Cardiac muscle cell (in vitro differentiated cells and primary cell): ENCODE results near the gene SGPL1. TPM values are rescaled to one million over a fixed set of nuclear protein-coding genes. Genes with fewer than 3 reads are reported as not detected.
A peak's percentile ranks its signal among the peaks of the same experiment; 100 is the strongest.

Source experiments
- DNase-seq, 2 donors: peaks; one replicate each; pipeline versions ENCODE4 v3.0.0 to v3.0.0-alpha.2; 2010 to 2017; ENCODE audit warnings: low read depth in 1 of 2, low spot score in 1 of 2
- H3K27ac ChIP-seq: fragments of 200-600 bp; sonication (generic); 2 replicates; pipeline ENCODE4 v1.5.1; 2016
- H3K27me3 ChIP-seq: fragments of 200-600 bp; sonication (generic); 2 replicates; pipeline ENCODE4 v1.6.0; 2016; ENCODE audit warnings: control low read depth
- H3K36me3 ChIP-seq: fragments of 200-600 bp; sonication (generic); 2 replicates; pipeline ENCODE4 v1.5.1; 2016; ENCODE audit warnings: control low read depth
- H3K4me1 ChIP-seq: fragments of 200-600 bp; sonication (generic); 2 replicates; pipeline ENCODE4 v1.8.1; 2017; ENCODE audit warnings: low read depth, mild to moderate bottlenecking, mixed run types
- H3K4me3 ChIP-seq: fragments of 200-600 bp; sonication (generic); 2 replicates; pipeline ENCODE4 v1.5.1; 2016; ENCODE audit warnings: mild to moderate bottlenecking
- H3K9me3 ChIP-seq: fragments of 200-600 bp; sonication (generic); 2 replicates; pipeline ENCODE4 v1.5.1; 2017; ENCODE audit warnings: low read depth, mild to moderate bottlenecking, control low read depth
- polyA plus RNA-seq: library from polyadenylated mRNA; unstranded; fragments of >200 nt; fragmentation: Nextera tagmentation; extraction: Ambion mirVana; gene quantifications from 2 replicates; pipeline ENCODE4 v1.2.1, GENCODE V29; 2016
- total RNA-seq: library from RNA; depleted of rRNA; stranded (reverse); fragments of >200 nt; gene quantifications from 2 replicates; pipeline ENCODE4 v1.2.3, GENCODE V29; 2016
- TF ChIP-seq, protein P1 (sequence below): IDR thresholded peaks from 2 replicates; pipeline ENCODE4 v1.5.1; 2012; ENCODE audit warnings: low read depth, mild to moderate bottlenecking, low read length

SGPL1 gene
- total and polyA plus RNA-seq, 2 experiments from 2014 or later, result 32.3 to 51.9 TPM

DNA sequence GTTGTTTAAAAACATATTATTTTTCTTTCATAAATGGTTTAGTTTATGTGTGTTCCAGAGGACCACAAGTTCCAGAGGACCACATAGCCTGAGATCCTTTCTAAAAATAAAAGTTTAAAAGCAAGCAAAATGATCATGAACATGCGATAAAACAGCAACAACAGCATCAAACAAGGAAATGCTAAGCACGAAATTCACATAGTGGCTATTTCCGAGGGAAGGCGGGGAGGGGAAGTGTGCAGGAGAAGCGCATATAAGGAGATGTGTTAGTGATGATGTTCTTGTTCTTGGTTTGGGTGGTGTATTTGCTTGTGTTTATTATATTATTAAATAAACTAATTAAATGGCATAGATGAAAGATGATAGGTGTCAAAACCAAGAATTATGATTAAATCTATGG, 31.7 kb upstream of the SGPL1 start:
- Histone ChIP-seq H3K27ac (no peak overlapping the region), H3K9me3 (no peaks in the 10 kb centered on the region), H3K4me1 (peaks cover 3% of the 10 kb centered on the region), H3K36me3 (no peaks in the 10 kb centered on the region), H3K4me3 (no peak overlapping the region), H3K27me3 (no peaks in the 10 kb centered on the region)
- no peak for DNase-seq
- TF ChIP-seq, protein P1, sequence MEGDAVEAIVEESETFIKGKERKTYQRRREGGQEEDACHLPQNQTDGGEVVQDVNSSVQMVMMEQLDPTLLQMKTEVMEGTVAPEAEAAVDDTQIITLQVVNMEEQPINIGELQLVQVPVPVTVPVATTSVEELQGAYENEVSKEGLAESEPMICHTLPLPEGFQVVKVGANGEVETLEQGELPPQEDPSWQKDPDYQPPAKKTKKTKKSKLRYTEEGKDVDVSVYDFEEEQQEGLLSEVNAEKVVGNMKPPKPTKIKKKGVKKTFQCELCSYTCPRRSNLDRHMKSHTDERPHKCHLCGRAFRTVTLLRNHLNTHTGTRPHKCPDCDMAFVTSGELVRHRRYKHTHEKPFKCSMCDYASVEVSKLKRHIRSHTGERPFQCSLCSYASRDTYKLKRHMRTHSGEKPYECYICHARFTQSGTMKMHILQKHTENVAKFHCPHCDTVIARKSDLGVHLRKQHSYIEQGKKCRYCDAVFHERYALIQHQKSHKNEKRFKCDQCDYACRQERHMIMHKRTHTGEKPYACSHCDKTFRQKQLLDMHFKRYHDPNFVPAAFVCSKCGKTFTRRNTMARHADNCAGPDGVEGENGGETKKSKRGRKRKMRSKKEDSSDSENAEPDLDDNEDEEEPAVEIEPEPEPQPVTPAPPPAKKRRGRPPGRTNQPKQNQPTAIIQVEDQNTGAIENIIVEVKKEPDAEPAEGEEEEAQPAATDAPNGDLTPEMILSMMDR, result no peak

DNA sequence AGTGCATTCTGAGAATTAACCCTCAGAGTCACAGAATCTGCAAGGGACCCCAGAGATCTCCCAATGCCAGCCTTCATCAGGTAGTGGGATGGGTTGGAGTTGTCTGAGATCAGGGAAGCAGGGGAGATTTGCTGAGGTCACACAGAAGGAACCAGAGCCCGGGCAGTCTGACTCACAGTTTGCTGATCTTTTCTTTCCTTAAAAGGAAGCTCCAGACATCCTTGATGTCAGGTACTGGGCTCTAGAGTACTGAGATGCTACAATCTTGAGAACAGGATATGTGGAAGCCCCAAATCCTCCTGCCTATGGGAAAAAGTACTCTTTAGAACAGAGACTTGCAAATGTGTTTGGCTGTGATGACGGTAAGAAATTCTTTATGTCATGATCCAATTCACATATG, 31.3 kb upstream of the SGPL1 start:
- H3K27me3 ChIP-seq, result no peaks in the 10 kb centered on the region
- TF ChIP-seq, protein P1, result no peak
- H3K27ac ChIP-seq, result no peak overlapping the region
- no peaks in the 10 kb centered on the region for H3K9me3 ChIP-seq
- peaks cover 3% of the 10 kb centered on the region for H3K4me1 ChIP-seq
- DNase-seq, result peak in 1 of 2 donors; percentile 9
- no peaks in the 10 kb centered on the region for H3K36me3 ChIP-seq
- no peak overlapping the region for H3K4me3 ChIP-seq

DNA sequence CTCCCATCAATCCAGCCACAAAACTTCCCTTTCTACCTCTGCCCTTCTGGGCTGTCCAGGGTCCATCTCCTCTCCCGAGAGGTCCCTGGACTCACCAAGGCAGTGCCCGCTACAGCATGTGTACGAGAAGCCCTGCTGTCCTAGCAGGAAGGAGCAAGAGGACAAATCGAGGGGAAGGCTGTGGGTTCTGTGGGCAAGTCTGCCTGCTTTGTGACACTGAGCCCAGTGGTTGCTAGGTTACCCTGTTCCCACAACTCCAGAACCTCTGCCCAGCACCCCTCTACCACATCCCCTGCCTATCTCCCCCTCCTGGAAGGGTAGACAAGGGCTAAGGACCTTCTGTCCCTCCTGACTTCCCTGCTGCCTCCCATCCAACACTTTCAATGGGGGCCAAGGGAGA, 30.6 kb upstream of the SGPL1 start, which contains the start of gene TBATA:
Gene TBATA (minus strand): TSS at position 188 of the 400 bp plus-strand sequence. CDS start 1,998 bp downstream, outside the sequence.
- Histone ChIP-seq H3K27ac (no peak within 1 kb of the TSS), H3K9me3 (no peaks in the 10 kb centered on the region), H3K36me3 (no peaks in the 10 kb centered on the region), H3K4me1 (peaks cover 3% of the 10 kb centered on the region), H3K27me3 (no peaks in the 10 kb centered on the region), H3K4me3 (no peak within 1 kb of the TSS)
- TF ChIP-seq, protein P1, result no peak
- DNase-seq, result no peak

DNA sequence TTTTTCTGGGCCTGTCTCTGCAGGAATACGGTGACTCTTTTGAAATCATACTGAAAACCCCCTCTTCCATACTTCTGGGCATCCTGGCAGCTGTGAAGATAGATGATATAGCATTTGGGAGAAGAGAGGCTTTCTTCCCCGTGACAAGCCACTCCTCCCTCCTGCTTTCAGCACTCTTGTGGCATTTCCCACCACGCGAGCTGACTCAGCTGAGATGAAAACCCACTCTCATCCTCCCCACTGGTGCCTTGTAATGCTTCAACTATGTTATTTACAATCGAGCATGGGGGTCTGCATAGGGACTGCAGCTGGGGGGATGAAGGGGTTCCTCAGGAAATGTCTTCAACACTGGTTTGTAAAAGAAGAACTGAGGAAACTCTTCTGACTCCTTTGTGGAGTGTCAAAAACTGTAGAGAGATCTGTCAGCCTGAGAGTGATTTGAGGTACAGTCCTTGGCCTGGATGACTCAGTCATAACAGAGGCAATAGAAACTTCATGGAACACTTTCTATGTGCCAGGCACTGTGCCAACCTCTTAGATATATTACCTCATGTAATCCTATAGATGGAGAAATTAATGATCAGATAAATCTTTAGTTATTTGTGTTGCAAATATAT, 28.8 kb upstream of the SGPL1 start:
- Histone ChIP-seq H3K27me3 (no peaks in the 10 kb centered on the region), H3K36me3 (no peaks in the 10 kb centered on the region), H3K4me1 (no peaks in the 10 kb centered on the region), H3K27ac (no peak overlapping the region), H3K9me3 (no peaks in the 10 kb centered on the region), H3K4me3 (no peak overlapping the region)
- TF ChIP-seq, protein P1, result no peak
- DNase-seq, result peak in 1 of 2 donors; percentile 69

DNA sequence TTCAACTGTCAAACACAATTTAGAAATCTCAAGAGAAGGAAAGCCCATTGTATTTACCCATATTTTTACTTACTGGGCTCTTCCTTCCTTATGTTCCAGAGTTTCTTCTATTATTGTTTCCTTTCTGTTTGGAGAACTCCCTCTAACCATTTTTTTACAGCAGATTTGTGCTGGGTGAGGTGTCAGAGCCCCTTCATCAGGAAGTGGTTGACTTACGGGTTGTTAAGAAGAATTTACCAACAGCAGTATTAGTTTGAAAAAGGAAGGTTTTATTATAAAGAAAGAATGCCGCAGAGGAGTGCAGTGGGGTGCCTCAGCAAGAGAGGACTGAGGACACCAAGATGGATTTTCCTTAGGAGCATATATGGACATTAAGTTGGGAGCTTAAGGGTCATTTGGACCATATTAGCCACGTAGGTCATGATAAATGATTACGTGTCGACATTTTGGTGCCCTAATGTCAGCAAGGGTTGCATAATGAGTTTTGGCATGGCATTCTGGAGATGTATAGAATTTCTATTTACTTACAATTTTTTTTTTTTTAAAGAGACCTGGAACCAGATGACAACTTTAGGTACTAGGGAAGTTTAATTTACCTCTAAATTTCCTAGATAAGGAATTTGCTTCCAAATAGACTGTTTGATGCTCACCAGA, 24.2 kb upstream of the SGPL1 start:
- no peaks in the 10 kb centered on the region for H3K36me3 ChIP-seq
- TF ChIP-seq, protein P1, result no peak
- no peak overlapping the region for H3K27ac ChIP-seq

More for the DNA sequence above, 24.2 kb upstream of the SGPL1 start:
- Histone ChIP-seq H3K4me1 (no peaks in the 10 kb centered on the region), H3K4me3 (no peak overlapping the region), H3K9me3 (no peaks in the 10 kb centered on the region), H3K27me3 (no peaks in the 10 kb centered on the region)
- no peak for DNase-seq
